GM19328 (cell line): ENCODE data around the gene ETFBKMT.
"Not testable (repeated sequence)": the region's sequence is repeated elsewhere in the genome, so short reads cannot be mapped to it uniquely, and the experiment has no call there.

Experiments used
- ATAC-seq: cut with Tn5 transposase; IDR thresholded peaks from one replicate; pipeline ENCODE4 v1.9.1; 2021; ENCODE audit warnings: mild to moderate bottlenecking, moderate library complexity; ENCODE audit not compliant: unreplicated experiment

The ETFBKMT gene

GRCh38 chr12:31716998-31717397 is 57.5 kb downstream of the ETFBKMT start:
- ATAC-seq: not testable (repeated sequence)

GRCh38 chr12:31718542-31719198 is 59.2 kb downstream of the ETFBKMT start:
- not testable (repeated sequence) for ATAC-seq

DNA sequence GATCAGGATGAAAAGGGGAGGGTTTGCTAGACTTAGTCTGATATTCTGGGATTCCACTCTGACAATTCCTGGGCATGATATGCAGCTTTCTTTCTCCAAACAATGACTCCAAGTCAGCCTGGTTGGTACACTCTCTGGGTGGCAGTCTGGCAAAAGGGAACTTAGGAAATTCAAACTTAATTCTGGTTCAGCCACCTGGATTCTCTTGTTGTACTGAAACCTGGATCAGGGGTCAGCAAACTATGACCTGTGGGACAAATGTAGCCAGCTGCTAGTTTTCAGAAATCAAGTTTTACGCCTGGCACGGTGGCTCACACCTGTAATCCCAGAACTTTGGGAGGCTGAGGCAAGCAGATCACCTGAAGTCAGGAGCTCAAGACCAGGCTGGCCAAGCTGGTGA is 63.1 kb downstream of the ETFBKMT start:
- ATAC-seq: no peak
